OCI-LY7 (cell line): Measurements from ENCODE around the gene CTSE. TPM values are rescaled to one million over a fixed set of nuclear protein-coding genes. Genes with fewer than 3 reads are reported as not detected.
"Not testable (repeated sequence)": the region's sequence is repeated elsewhere in the genome, so short reads cannot be mapped to it uniquely, and the experiment has no call there.

Experiments used
- BruUV-seq: library from RNA; stranded (reverse); fragments of 400-500 nt; replicated peaks from 2 replicates; lab custom pipeline; 2021; lab: Mats Ljungman, UMichigan
- CTCF ChIA-PET: fragments of 300-600 bp; sonication (Branson Sonifier 250); formaldehyde crosslinking; loops from one replicate; lab custom pipeline; 2022; ENCODE audit warnings: antibody characterized with exemption; ENCODE audit not compliant: unreplicated experiment; lab: Charles Lee
- POLR2A ChIA-PET: fragments of 300-600 bp; sonication (Branson Sonifier 250); formaldehyde crosslinking; loops from one replicate; lab custom pipeline; 2022; ENCODE audit warnings: antibody characterized with exemption; lab: Charles Lee
- DNase-seq: peaks from one replicate; pipeline ENCODE4 v3.0.0-alpha.2; 2015; ENCODE audit warnings: low spot score
- H2AFZ ChIP-seq: fragments of 200-600 bp; sonication (generic), shearing (Covaris generic); 2 replicates; pipeline ENCODE4 v1.6.1; 2014; ENCODE audit warnings: mild to moderate bottlenecking, antibody characterized with exemption, low read length, moderate library complexity
- H3K27ac ChIP-seq: fragments of 200-600 bp; sonication (generic); 2 replicates; pipeline ENCODE4 v1.5.1; 2014; ENCODE audit warnings: mixed run types, low read depth, mild to moderate bottlenecking, moderate library complexity, low read length, inconsistent platforms; ENCODE audit not compliant: poor library complexity, severe bottlenecking
- H3K36me3 ChIP-seq: fragments of 200-600 bp; sonication (generic); 2 replicates; pipeline ENCODE4 v1.6.1; 2014; ENCODE audit warnings: mild to moderate bottlenecking, antibody characterized with exemption, low read length, moderate library complexity, mixed read lengths; ENCODE audit not compliant: insufficient read depth
- H3K4me1 ChIP-seq: fragments of 200-600 bp; sonication (generic); 2 replicates; pipeline ENCODE4 v1.5.1; 2014; ENCODE audit warnings: mild to moderate bottlenecking, low read length; ENCODE audit not compliant: insufficient read depth, poor library complexity, severe bottlenecking
- H3K4me2 ChIP-seq: fragments of 200-600 bp; sonication (generic); 2 replicates; pipeline ENCODE4 v1.6.1; 2014; ENCODE audit warnings: mild to moderate bottlenecking, low read length
- H3K4me3 ChIP-seq: fragments of 200-600 bp; sonication (generic); 2 replicates; pipeline ENCODE4 v1.5.1; 2014; ENCODE audit warnings: mild to moderate bottlenecking, low read depth, low read length; ENCODE audit not compliant: poor library complexity, severe bottlenecking
- H3K79me2 ChIP-seq: fragments of 200-600 bp; sonication (generic); 2 replicates; pipeline ENCODE4 v1.6.1; 2016; ENCODE audit warnings: low read depth, mild to moderate bottlenecking, low read length, moderate library complexity, mixed read lengths; ENCODE audit not compliant: insufficient read depth
- H3K9me2 ChIP-seq: fragments of 200-600 bp; sonication (generic); 2 replicates; pipeline ENCODE4 v1.6.1; 2016; ENCODE audit warnings: mild to moderate bottlenecking, low read length, mixed read lengths; ENCODE audit not compliant: insufficient read depth
- H3K9me3 ChIP-seq: fragments of 200-600 bp; sonication (generic); 2 replicates; pipeline ENCODE4 v1.6.1; 2014; ENCODE audit warnings: mild to moderate bottlenecking, mixed run types, low read length, mixed read lengths
- H4K20me1 ChIP-seq: fragments of 200-600 bp; sonication (generic); 2 replicates; pipeline ENCODE4 v1.6.1; 2014; ENCODE audit warnings: mild to moderate bottlenecking, antibody characterized with exemption, low read length, moderate library complexity, mixed read lengths; ENCODE audit not compliant: insufficient read depth
- CTCF ChIP-seq: fragments of 200-600 bp; sonication (generic); conservative IDR thresholded peaks from 2 replicates; pipeline ENCODE4 v1.5.1; 2014; ENCODE audit warnings: mild to moderate bottlenecking, antibody characterized with exemption, low read length, moderate library complexity, mixed read lengths
- EZH2phosphoT487 ChIP-seq: fragments of 200-600 bp; sonication (generic); IDR thresholded peaks from 2 replicates; pipeline ENCODE4 v1.6.1; 2018; ENCODE audit warnings: low read depth, borderline replicate concordance, mild to moderate bottlenecking, mixed run types, antibody characterized with exemption, low read length, moderate library complexity, mixed read lengths
- intact Hi-C: fragments of 100-400 bp; cut with micrococcal nuclease; formaldehyde crosslinking; loops from one replicate; pipeline ENCODE4 v1.10.0; 2022; ENCODE audit not compliant: unreplicated experiment
- total RNA-seq, 2 experiments: library from RNA; depleted of rRNA in 1 of 2; stranded (reverse); fragments of >200 nt in 1 of 2; shearing (Covaris generic) in 1 of 2; gene quantifications; 2 replicates each; pipeline ENCODE4 v1.2.3, GENCODE V29; 2014 to 2022

Gene CTSE
- total RNA-seq, 2 experiments from 2014 or later = not detected

GRCh38 chr1:206058927-206059292 is 35.2 kb upstream of the CTSE start:
- H3K36me3 ChIP-seq = peaks cover 82% of the 10 kb centered on the region
- no peaks in the 10 kb centered on the region for H3K9me2 ChIP-seq
- no TSS peak for BruUV-seq
- no peaks in the 10 kb centered on the region for H4K20me1 ChIP-seq
- H3K4me2 ChIP-seq = peak overlapping the region; percentile 47
- H3K4me1 ChIP-seq = peaks cover 57% of the 10 kb centered on the region
- CTCF ChIA-PET = no interaction called here
- no peak overlapping the region for H3K4me3 ChIP-seq
- intact Hi-C loops = loop anchor here (5.0 to 10.0 kb wide), 3 partner anchors 416 to 866 kb away; partner anchors contain the start of genes FCMR and IKBKE
- peak overlapping the region; percentile 98 for H3K27ac ChIP-seq
- H3K79me2 ChIP-seq = peaks cover 70% of the 10 kb centered on the region
- DNase-seq = no peak
- no peak overlapping the region for H2AFZ ChIP-seq
- POLR2A ChIA-PET = interaction anchor here (1.5 kb wide), 1 partner anchor 14 kb away, joined by 4 read pairs; no protein-coding TSS in a partner anchor
- no peaks in the 10 kb centered on the region for H3K9me3 ChIP-seq
- TF ChIP-seq CTCF (no peak), EZH2phosphoT487 (no peak)

- H2AFZ ChIP-seq, BruUV-seq, CTCF ChIA-PET, DNase-seq, H3K9me3 ChIP-seq, H4K20me1 ChIP-seq, H3K9me2 ChIP-seq: not testable (repeated sequence)
- peak overlapping the region; percentile 75 for H3K4me3 ChIP-seq
- peak overlapping the region; percentile 85 for H3K4me2 ChIP-seq
- H3K27ac ChIP-seq = peak overlapping the region; percentile 98
- peaks cover 83% of the 10 kb centered on the region for H3K36me3 ChIP-seq
- H3K4me1 ChIP-seq = peaks cover 57% of the 10 kb centered on the region
- POLR2A ChIA-PET = interaction anchor here (0.6 to 1.5 kb wide), 2 partner anchors 9 to 14 kb away, joined by 3 to 4 read pairs; no protein-coding TSS in a partner anchor
- peaks cover 75% of the 10 kb centered on the region for H3K79me2 ChIP-seq
- intact Hi-C loops = loop anchor here (5.0 to 10.0 kb wide), 3 partner anchors 416 to 866 kb away; partner anchors contain the start of genes FCMR and IKBKE
Measured at GRCh38 chr1:206058289-206058926, 34.7 kb upstream of the CTSE start.

DNA sequence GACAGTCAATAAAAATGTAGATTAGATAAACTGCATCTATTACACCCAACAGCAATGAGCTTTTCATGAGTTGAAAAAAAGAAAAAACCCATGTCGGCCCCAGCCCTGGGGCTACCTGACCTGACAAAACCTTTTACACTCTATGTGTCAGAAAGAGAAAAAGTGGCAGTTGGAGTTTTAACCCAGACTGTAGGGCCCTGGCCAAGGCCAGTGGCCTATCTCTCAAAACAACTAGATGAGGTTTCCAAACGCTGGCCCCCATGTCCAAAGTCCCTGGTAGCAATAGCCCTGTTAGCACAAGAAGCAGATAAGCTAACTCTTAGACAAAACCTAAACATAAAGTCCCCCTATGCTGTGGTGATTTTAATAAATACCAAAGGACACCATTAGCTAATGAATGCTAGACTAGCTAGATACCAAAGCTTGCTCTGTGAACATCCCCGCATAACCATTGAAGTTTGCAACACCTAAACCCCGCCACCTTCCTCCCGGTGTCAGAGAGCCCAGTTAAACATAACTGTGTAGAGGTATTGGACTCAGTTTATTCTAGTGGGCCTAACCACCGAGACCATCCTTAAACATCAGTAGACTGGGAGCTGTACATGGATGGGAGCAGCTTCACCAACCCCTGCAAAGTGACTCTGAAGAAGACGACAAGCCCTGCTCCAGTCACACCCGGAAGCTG is 32.1 kb upstream of the CTSE start:
- intact Hi-C loops = loop anchor here (5.0 to 10.0 kb wide), 3 partner anchors 419 to 869 kb away; partner anchors contain the start of genes FCMR and IKBKE
- H4K20me1 ChIP-seq, H3K9me2 ChIP-seq, H3K9me3 ChIP-seq, H2AFZ ChIP-seq, DNase-seq: not testable (repeated sequence)
- H3K36me3 ChIP-seq = peaks cover 62% of the 10 kb centered on the region
- H3K4me2 ChIP-seq = peak overlapping the region; percentile 85
- H3K79me2 ChIP-seq = peaks cover 77% of the 10 kb centered on the region
- ChIA-PET CTCF (interaction anchor here (0.9 to 1.2 kb wide), 2 partner anchors 9 to 16 kb away, joined by 3 read pairs; no protein-coding TSS in a partner anchor), POLR2A (interaction anchor here (0.6 to 3.2 kb wide), 13 partner anchors 10 to 867 kb away, joined by 3 to 25 read pairs (median 4); no protein-coding TSS in a partner anchor)
- H3K4me1 ChIP-seq = peaks cover 72% of the 10 kb centered on the region
- peak overlapping the region; percentile 98 for H3K27ac ChIP-seq
- peak overlapping the region; percentile 75 for H3K4me3 ChIP-seq
- BruUV-seq = TSS peak; percentile 60

DNA sequence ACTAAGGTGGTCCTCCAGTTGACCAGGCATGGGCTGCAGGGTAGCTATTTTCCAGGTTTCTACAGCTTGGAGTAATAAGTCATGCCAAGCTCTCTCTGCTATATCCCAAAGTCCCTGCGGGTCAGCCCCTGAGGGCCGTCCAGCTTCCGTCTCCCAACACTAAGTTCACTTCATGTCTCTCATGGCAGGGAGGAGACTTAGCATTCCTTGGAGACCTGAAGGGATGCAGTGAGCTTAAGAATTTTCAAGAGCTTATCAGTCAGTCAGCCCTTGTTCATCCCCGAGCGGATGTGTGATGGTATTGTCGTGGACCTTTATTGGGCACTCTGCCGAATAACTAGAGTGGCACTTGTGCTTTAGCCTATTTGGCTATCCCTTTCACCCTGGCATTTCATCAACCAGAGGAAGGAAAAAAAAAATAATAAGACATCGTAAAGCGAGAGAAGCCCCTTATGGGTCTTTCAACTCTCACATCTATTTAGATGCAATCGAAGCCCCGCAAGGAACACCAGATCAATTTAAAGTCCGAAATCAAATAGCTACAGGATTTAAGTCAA is 31.5 kb upstream of the CTSE start:
- BruUV-seq, H2AFZ ChIP-seq, H3K9me3 ChIP-seq, H3K9me2 ChIP-seq, H4K20me1 ChIP-seq: not testable (repeated sequence)
- Histone ChIP-seq H3K4me3 (peak overlapping the region; percentile 75), H3K79me2 (peaks cover 71% of the 10 kb centered on the region), H3K4me2 (peak overlapping the region; percentile 85), H3K36me3 (peaks cover 56% of the 10 kb centered on the region), H3K4me1 (peaks cover 71% of the 10 kb centered on the region), H3K27ac (peak overlapping the region; percentile 98)
- CTCF ChIA-PET = interaction anchor here (0.6 to 1.0 kb wide), 3 partner anchors 9 to 73 kb away, joined by 3 to 5 read pairs (median 3); no protein-coding TSS in a partner anchor
- peak; percentile 41 for DNase-seq
- intact Hi-C loops = loop anchor here (5.0 to 10.0 kb wide), 3 partner anchors 420 to 870 kb away; partner anchors contain the start of genes FCMR and IKBKE
- POLR2A ChIA-PET = interaction anchor here (0.5 to 3.2 kb wide), 15 partner anchors 10 to 930 kb away, joined by 3 to 25 read pairs (median 4); no protein-coding TSS in a partner anchor

DNA sequence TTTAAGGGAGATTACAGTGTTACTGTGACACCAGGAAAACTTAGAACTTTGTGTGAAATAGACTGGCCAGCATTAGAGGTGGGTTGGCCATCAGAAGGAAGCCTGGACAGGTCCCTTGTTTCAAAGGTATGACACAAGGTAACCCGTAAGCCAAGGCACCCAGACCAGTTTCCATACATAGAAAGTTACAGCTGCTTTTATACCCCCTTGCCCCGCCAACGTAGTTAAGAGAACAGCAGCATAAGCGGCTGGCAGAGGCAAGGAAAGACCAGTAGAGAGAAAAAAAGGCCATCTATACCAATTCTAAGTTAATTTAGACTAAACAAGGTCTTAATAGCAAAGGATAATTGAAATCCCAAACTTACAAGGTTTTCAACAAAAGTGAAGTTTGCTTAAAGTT is 29.9 kb upstream of the CTSE start:
- peak; percentile 82 for DNase-seq
- H2AFZ ChIP-seq, CTCF ChIA-PET, H3K9me2 ChIP-seq, H4K20me1 ChIP-seq, H3K9me3 ChIP-seq: not testable (repeated sequence)
- intact Hi-C loops = loop anchor here (5.0 to 10.0 kb wide), 6 partner anchors 386 to 1531 kb away; partner anchors contain the start of genes FCMR, IKBKE and MAPKAPK2
- BruUV-seq = TSS peak; percentile 58
- POLR2A ChIA-PET = interaction anchor here (0.6 to 3.2 kb wide), 2 partner anchors 8 to 39 kb away, joined by 3 to 25 read pairs; no protein-coding TSS in a partner anchor
- Histone ChIP-seq H3K36me3 (peaks cover 40% of the 10 kb centered on the region), H3K4me2 (peak overlapping the region; percentile 85), H3K79me2 (peaks cover 56% of the 10 kb centered on the region), H3K4me3 (peak overlapping the region; percentile 75), H3K27ac (peak overlapping the region; percentile 98), H3K4me1 (peaks cover 71% of the 10 kb centered on the region)
